ENCODE measurements around the gene FER. TPM values are rescaled to one million over a fixed set of nuclear protein-coding genes. Genes with fewer than 3 reads are reported as not detected.

FER gene
- total and polyA plus RNA-seq, 10 of the 15 experiments (the other 5 are each of a cell fraction or from before 2014, with no cell fraction given): 4.4 to 19.1 (median 9.6) TPM

DNA sequence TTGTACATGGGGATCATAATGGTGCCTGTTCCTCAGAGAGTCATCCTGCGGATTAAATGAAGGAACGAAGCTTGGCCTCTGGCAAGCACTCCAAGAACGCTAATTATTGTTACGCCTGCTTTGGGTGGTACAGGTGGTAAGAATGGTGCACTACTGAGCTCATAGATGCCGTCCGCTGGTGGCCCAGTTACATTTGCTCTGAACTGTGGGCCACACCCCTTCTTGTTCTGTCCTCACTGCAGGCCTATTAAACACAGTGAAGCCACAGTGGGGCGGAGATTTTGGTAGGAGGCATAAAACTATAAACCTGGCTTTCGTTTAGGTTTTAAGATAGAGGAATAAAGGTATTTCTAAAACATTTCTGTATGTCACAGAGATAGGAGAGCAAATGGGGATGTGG lies 40.6 kb upstream of the FER start (continued):
- TF ChIP-seq, protein P1, sequence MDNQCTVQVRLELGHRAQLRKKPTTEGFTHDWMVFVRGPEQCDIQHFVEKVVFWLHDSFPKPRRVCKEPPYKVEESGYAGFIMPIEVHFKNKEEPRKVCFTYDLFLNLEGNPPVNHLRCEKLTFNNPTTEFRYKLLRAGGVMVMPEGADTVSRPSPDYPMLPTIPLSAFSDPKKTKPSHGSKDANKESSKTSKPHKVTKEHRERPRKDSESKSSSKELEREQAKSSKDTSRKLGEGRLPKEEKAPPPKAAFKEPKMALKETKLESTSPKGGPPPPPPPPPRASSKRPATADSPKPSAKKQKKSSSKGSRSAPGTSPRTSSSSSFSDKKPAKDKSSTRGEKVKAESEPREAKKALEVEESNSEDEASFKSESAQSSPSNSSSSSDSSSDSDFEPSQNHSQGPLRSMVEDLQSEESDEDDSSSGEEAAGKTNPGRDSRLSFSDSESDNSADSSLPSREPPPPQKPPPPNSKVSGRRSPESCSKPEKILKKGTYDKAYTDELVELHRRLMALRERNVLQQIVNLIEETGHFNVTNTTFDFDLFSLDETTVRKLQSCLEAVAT (IDR thresholded peaks at IDR 0.05): no peak
- no peak for TF ChIP-seq PAX8 (IDR thresholded peaks at IDR 0.05)

DNA sequence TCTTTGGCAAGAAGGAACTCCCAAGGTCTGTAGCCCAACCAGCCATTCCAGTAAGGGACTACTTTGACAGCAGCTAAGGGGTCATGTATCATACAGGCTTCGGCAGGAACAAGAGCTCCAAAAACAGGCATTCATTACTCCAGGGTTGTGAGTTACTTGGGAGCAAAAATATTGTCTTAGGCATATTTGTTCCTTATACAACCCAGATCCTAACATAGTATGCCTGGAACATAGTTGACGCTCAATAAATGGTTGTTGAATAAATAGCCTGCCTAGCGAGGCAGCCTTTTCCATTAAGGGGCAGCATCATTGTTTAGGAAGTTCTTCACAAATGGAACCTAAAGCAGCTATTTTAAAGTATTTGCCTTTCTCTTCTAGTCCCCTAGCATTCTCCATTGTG lies 35.8 kb upstream of the FER start:
- TF ChIP-seq, protein P1 (IDR thresholded peaks at IDR 0.05): no peak
- TF ChIP-seq GATAD2B (conservative IDR thresholded peaks at IDR 0.05; ENCODE audit: low read depth) (no peak), NFXL1 (IDR thresholded peaks at IDR 0.05; ENCODE audit: borderline replicate concordance) (no peak), LARP7 (IDR thresholded peaks at IDR 0.05) (no peak), CREB1 (IDR thresholded peaks at IDR 0.05; ENCODE audit: low read depth) (no peak), JUNB (IDR thresholded peaks at IDR 0.05) (no peak), DPF2 (IDR thresholded peaks at IDR 0.05) (no peak)
- TF ChIP-seq, protein P2, sequence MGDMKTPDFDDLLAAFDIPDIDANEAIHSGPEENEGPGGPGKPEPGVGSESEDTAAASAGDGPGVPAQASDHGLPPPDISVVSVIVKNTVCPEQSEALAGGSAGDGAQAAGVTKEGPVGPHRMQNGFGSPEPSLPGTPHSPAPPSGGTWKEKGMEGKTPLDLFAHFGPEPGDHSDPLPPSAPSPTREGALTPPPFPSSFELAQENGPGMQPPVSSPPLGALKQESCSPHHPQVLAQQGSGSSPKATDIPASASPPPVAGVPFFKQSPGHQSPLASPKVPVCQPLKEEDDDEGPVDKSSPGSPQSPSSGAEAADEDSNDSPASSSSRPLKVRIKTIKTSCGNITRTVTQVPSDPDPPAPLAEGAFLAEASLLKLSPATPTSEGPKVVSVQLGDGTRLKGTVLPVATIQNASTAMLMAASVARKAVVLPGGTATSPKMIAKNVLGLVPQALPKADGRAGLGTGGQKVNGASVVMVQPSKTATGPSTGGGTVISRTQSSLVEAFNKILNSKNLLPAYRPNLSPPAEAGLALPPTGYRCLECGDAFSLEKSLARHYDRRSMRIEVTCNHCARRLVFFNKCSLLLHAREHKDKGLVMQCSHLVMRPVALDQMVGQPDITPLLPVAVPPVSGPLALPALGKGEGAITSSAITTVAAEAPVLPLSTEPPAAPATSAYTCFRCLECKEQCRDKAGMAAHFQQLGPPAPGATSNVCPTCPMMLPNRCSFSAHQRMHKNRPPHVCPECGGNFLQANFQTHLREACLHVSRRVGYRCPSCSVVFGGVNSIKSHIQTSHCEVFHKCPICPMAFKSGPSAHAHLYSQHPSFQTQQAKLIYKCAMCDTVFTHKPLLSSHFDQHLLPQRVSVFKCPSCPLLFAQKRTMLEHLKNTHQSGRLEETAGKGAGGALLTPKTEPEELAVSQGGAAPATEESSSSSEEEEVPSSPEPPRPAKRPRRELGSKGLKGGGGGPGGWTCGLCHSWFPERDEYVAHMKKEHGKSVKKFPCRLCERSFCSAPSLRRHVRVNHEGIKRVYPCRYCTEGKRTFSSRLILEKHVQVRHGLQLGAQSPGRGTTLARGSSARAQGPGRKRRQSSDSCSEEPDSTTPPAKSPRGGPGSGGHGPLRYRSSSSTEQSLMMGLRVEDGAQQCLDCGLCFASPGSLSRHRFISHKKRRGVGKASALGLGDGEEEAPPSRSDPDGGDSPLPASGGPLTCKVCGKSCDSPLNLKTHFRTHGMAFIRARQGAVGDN (IDR thresholded peaks at IDR 0.05): no peak
- ChIA-PET POLR2A (no interaction called here), RAD21 (ENCODE audit: unreplicated experiment) (interaction anchor here (1.0 kb wide), 1 partner anchor 107 kb away, joined by 3 read pairs; no protein-coding TSS in a partner anchor), CTCF (interaction anchor here (0.7 kb wide), 1 partner anchor 366 kb away, joined by 3 read pairs; no protein-coding TSS in a partner anchor), SMC1A (ENCODE audit: uncharacterized antibody, unreplicated experiment) (interaction anchor here (1.5 kb wide), 1 partner anchor 31 kb away, joined by 3 read pairs; no protein-coding TSS in a partner anchor)
- H3K4me3 ChIP-seq: no peak overlapping the region
- no TSS peak for BruUV-seq (replicated peaks)
- no peak overlapping the region for H3K4me2 ChIP-seq (ENCODE audit: control insufficient read depth, insufficient read depth)
- H3K9ac ChIP-seq (ENCODE audit: control insufficient read depth, insufficient read depth, low read length): no peak overlapping the region
- H3K27ac ChIP-seq (ENCODE audit: control insufficient read depth, insufficient read depth): no peak overlapping the region
- H3K79me2 ChIP-seq (ENCODE audit: control insufficient read depth, insufficient read depth, low read length): no peaks in the 10 kb centered on the region
- intact Hi-C loops (cut with micrococcal nuclease; ENCODE audit: unreplicated experiment): no loop called here
- H3K36me3 ChIP-seq (ENCODE audit: control insufficient read depth in 2 of 2, insufficient read depth in 2 of 2, low read length in 1 of 2): no peaks in the 10 kb centered on the region
- FAIRE-seq (no peak), DNase-seq (ENCODE audit: low read depth, low spot score) (no peak), ATAC-seq (no peak)
- in situ Hi-C loops (cut with MboI): no loop called here
- H3K9me3 ChIP-seq (replicated peaks; ENCODE audit: control insufficient read depth, insufficient read depth, low read length): no peaks in the 10 kb centered on the region
- whole genome bisulfite sequencing (ENCODE audit: insufficient coverage, insufficient replicate concordance, low lambda C conversion rate, missing lambda C conversion rate): 85% methylated on average over 3 of the region's 3 CpGs
- no peaks in the 10 kb centered on the region for H3K4me1 ChIP-seq (ENCODE audit: control insufficient read depth, insufficient read depth, low read length)
- H2AFZ ChIP-seq (ENCODE audit: control insufficient read depth, low read depth, low read length): no peak overlapping the region
- H4K20me1 ChIP-seq (ENCODE audit: control insufficient read depth, insufficient read depth): no peaks in the 10 kb centered on the region
- no peaks in the 10 kb centered on the region; a peak in 1 of 4 replicates for H3K27me3 ChIP-seq (replicated peaks in 1 of 2; ENCODE audit: control insufficient read depth in 2 of 2, insufficient read depth in 2 of 2, low read length in 1 of 2)
